ENCODE results near the gene FOLR2. TPM values are rescaled to one million over a fixed set of nuclear protein-coding genes. Genes with fewer than 3 reads are reported as not detected.
"Not testable (repeated sequence)": the region's sequence is repeated elsewhere in the genome, so short reads cannot be mapped to it uniquely, and the experiment has no call there.

Gene FOLR2
- total RNA-seq, 1 donor from 2014 or later: not detected

GRCh38 chr11:72259490-72259889 is 42.9 kb downstream of the FOLR2 start:
- H3K36me3 Mint-ChIP-seq (ENCODE audit: low read depth): no peaks in the 10 kb centered on the region
- no peaks in the 10 kb centered on the region for H3K4me1 Mint-ChIP-seq
- peaks cover 3% of the 10 kb centered on the region for H3K9me3 Mint-ChIP-seq
- peaks cover 10% of the 10 kb centered on the region for H3K27me3 Mint-ChIP-seq (ENCODE audit: low read depth)
- no peak for TF ChIP-seq CTCF (conservative IDR thresholded peaks at IDR 0.05)
- no peak overlapping the region for H3K4me3 Mint-ChIP-seq
- DNase-seq (ENCODE audit: low read depth, low spot score): no peak
- no peak overlapping the region for H3K27ac Mint-ChIP-seq (ENCODE audit: unreplicated experiment)

- no peaks in the 10 kb centered on the region for H3K36me3 Mint-ChIP-seq (ENCODE audit: low read depth)
- H3K27me3 Mint-ChIP-seq (ENCODE audit: low read depth): peaks cover 7% of the 10 kb centered on the region
- no peak for DNase-seq (ENCODE audit: low read depth, low spot score)
- TF ChIP-seq CTCF (conservative IDR thresholded peaks at IDR 0.05): no peak
- H3K4me1 Mint-ChIP-seq: no peaks in the 10 kb centered on the region
- H3K4me3 Mint-ChIP-seq: no peak overlapping the region
- no peaks in the 10 kb centered on the region for H3K9me3 Mint-ChIP-seq
- no peak overlapping the region for H3K27ac Mint-ChIP-seq (ENCODE audit: unreplicated experiment)
Measured at GRCh38 chr11:72260574-72260973, 44.0 kb downstream of the FOLR2 start.

- H3K4me3 Mint-ChIP-seq: no peak overlapping the region
- H3K4me1 Mint-ChIP-seq: no peaks in the 10 kb centered on the region
- H3K27ac Mint-ChIP-seq (ENCODE audit: unreplicated experiment): no peak overlapping the region
- no peak for DNase-seq (ENCODE audit: low read depth, low spot score)
- peaks cover 12% of the 10 kb centered on the region for H3K27me3 Mint-ChIP-seq (ENCODE audit: low read depth)
- TF ChIP-seq CTCF (conservative IDR thresholded peaks at IDR 0.05): no peak
- no peaks in the 10 kb centered on the region for H3K36me3 Mint-ChIP-seq (ENCODE audit: low read depth)
- no peaks in the 10 kb centered on the region for H3K9me3 Mint-ChIP-seq
Measured at GRCh38 chr11:72263361-72263760, 46.8 kb downstream of the FOLR2 start.

GRCh38 chr11:72265951-72266350 is 49.4 kb downstream of the FOLR2 start:
- H3K4me3 Mint-ChIP-seq: no peak overlapping the region
- no peak for TF ChIP-seq CTCF (conservative IDR thresholded peaks at IDR 0.05)
- H3K27ac Mint-ChIP-seq (ENCODE audit: unreplicated experiment): no peak overlapping the region
- H3K4me1 Mint-ChIP-seq: no peaks in the 10 kb centered on the region
- peaks cover 21% of the 10 kb centered on the region for H3K27me3 Mint-ChIP-seq (ENCODE audit: low read depth)
- no peaks in the 10 kb centered on the region for H3K9me3 Mint-ChIP-seq
- no peak for DNase-seq (ENCODE audit: low read depth, low spot score)
- no peaks in the 10 kb centered on the region for H3K36me3 Mint-ChIP-seq (ENCODE audit: low read depth)

GRCh38 chr11:72266960-72267359 is 50.4 kb downstream of the FOLR2 start:
- not testable (repeated sequence) for H3K36me3 Mint-ChIP-seq (ENCODE audit: low read depth); DNase-seq (ENCODE audit: low read depth, low spot score); H3K4me3 Mint-ChIP-seq; H3K27ac Mint-ChIP-seq (ENCODE audit: unreplicated experiment); H3K4me1 Mint-ChIP-seq; H3K9me3 Mint-ChIP-seq
- H3K27me3 Mint-ChIP-seq (ENCODE audit: low read depth): peaks cover 26% of the 10 kb centered on the region

GRCh38 chr11:72267956-72268617 is 51.5 kb downstream of the FOLR2 start:
- TF ChIP-seq CTCF (conservative IDR thresholded peaks at IDR 0.05): no peak
- H3K27ac Mint-ChIP-seq (ENCODE audit: unreplicated experiment): no peak overlapping the region
- no peaks in the 10 kb centered on the region for H3K4me1 Mint-ChIP-seq
- no peaks in the 10 kb centered on the region for H3K36me3 Mint-ChIP-seq (ENCODE audit: low read depth)
- no peaks in the 10 kb centered on the region for H3K9me3 Mint-ChIP-seq
- no peak overlapping the region for H3K4me3 Mint-ChIP-seq
- DNase-seq (ENCODE audit: low read depth, low spot score): no peak
- H3K27me3 Mint-ChIP-seq (ENCODE audit: low read depth): peaks cover 26% of the 10 kb centered on the region

Other genes starting within 250 kb of the FOLR2 start
- 10.7 and 10.8 TPM in 2 replicates for gene IL18BP, start 217.9 kb upstream of the FOLR2 start, total RNA-seq
- gene NUMA1, start 136.3 kb upstream of the FOLR2 start, total RNA-seq: 173 and 179 TPM in 2 replicates
- gene LRRC51, start 135.9 kb upstream of the FOLR2 start, total RNA-seq: 11.6 and 13.5 TPM in 2 replicates
- gene LAMTOR1, start 113.5 kb upstream of the FOLR2 start, total RNA-seq: 79.1 and 79.6 TPM in 2 replicates
- gene TOMT, start 110.9 kb upstream of the FOLR2 start, total RNA-seq: not detected in 2 replicates
- 68.4 and 74.5 TPM in 2 replicates for gene ANAPC15, start 104.1 kb upstream of the FOLR2 start, total RNA-seq
- not detected in 2 replicates for gene FOLR3, start 81.1 kb upstream of the FOLR2 start, total RNA-seq
- gene FOLR1, start 24.7 kb upstream of the FOLR2 start, total RNA-seq: not detected in 2 replicates
- gene INPPL1, start 8.0 kb downstream of the FOLR2 start, total RNA-seq: 242 and 247 TPM in 2 replicates
- 5.1 and 5.6 TPM in 2 replicates for gene PHOX2A, start 27.4 kb downstream of the FOLR2 start, total RNA-seq
- gene CLPB, start 217.7 kb downstream of the FOLR2 start, total RNA-seq: 32.1 and 33.5 TPM in 2 replicates

All from neural crest cell (in vitro differentiated cells).